H7 (cell line): ENCODE data around the gene TVP23A. TPM values are rescaled to one million over a fixed set of nuclear protein-coding genes. Genes with fewer than 3 reads are reported as not detected.
A peak's percentile ranks its signal among the peaks of the same experiment; 100 is the strongest.

Source experiments
- DNase-seq: peaks from one replicate; pipeline ENCODE4 v3.0.0; 2012
- H3K27me3 ChIP-seq: 2 replicates; pipeline ENCODE4 v1.6.0; 2011; ENCODE audit warnings: mild to moderate bottlenecking, low read length; ENCODE audit not compliant: control insufficient read depth, insufficient read depth
- H3K36me3 ChIP-seq: replicated peaks from 2 replicates; pipeline ENCODE4 v1.5.1; 2011; ENCODE audit warnings: low read length; ENCODE audit not compliant: control insufficient read depth, insufficient read depth
- H3K4me3 ChIP-seq: 2 replicates; pipeline ENCODE4 v1.5.1; 2011; ENCODE audit warnings: low read depth, mild to moderate bottlenecking, control low read depth, low read length, moderate library complexity; ENCODE audit not compliant: insufficient read depth
- total RNA-seq: library from RNA; depleted of rRNA; stranded (reverse); fragments of >200 nt; shearing (Covaris generic); gene quantifications from 2 replicates; pipeline ENCODE4 v1.2.3, GENCODE V29; 2014; rRNA removed

TVP23A gene
- total RNA-seq, 1 experiment from 2014 or later, result 0.55 TPM

DNA sequence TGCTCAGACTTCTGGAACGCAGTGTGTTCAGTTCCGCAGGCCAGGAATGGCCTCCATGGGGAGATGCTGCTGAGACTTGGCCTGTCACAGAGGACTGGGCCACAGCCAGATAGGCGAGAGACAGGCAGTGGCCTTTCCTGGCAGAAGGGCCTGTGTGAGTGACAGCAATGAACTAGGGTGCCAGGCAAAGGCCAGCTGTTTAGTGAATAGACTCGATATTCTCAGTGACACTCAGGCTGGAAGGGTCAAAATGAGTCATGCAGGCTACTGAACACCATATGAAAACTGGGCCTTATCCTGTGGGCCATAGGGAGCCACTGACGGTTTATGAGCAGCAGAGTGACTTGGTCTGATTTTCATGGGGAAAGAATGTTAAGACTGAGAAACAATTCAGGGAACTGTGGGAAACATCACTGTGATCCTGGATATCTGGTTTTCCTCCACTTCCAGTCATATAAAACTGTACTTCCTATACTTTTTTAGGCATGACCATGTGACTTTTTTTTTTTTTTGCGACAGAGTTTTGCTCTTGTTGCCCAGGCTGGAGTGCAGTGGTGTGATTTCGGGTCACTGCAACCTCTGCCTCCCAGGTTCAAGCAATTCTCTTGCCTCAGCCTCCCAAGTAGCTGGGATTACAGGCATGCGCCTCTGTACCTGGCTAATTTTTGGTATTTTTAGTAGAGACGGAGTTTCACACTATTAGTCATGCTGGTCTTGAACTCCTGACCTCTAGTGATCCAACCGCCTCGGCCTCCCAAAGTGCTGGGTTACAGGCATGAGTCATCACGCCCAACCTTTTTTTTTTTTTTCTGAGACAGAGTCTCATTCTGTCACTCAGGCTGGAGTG lies 80.1 kb downstream of the TVP23A start:
- Histone ChIP-seq H3K27me3 (no peaks in the 10 kb centered on the region), H3K4me3 (no peak overlapping the region), H3K36me3 (no peaks in the 10 kb centered on the region)
- DNase-seq, result no peak

DNA sequence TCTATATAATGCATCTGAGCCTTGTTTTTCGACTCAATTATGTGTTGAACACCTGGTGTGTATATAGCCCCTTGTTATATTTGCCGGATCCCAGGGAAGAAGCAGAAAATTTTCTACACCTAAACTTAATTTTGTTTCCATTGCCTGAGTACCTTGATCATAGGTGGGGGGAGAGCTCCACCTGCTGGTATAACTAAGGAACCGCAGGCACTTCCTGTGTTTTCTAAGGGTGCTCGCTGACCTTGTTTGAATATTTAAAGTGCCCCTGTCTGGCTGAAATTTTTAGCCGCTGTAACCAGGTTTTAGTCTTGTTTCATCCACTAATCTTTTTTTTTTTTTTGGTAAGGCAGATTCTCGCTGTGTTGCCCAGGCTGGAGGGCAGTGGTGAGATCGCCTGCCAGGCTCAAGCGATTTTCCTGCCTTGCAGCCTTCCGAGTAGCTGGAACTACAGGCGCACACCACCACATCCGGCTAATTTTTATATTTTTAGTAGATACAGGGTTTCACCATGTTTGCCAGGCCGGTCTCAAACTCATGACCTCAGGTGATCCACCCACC lies 81.4 kb downstream of the TVP23A start:
- Histone ChIP-seq H3K4me3 (no peak overlapping the region), H3K36me3 (no peaks in the 10 kb centered on the region), H3K27me3 (no peaks in the 10 kb centered on the region)
- peak; percentile 64 for DNase-seq

DNA sequence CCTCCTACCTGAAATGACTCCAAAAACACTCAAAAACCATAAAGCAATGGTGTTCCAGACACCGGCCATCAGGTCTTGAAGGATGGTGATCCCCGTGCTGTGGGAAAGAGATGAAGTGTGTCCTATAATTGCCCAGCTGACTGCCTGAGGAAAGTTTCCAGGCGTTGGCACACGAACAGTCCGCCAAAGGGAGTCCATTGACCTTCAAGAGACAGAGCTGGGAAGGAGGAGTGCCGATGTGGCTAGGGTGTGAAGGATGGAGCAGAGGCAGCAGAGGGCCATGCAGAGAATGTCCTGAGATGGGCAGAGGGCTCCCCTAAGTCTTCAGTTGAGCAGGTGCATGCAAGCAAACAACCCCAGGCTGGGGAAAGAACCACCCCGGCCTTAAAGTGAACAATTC lies 86.8 kb downstream of the TVP23A start:
- no peak for DNase-seq
- Histone ChIP-seq H3K36me3 (no peaks in the 10 kb centered on the region), H3K27me3 (no peaks in the 10 kb centered on the region), H3K4me3 (no peak overlapping the region)

DNA sequence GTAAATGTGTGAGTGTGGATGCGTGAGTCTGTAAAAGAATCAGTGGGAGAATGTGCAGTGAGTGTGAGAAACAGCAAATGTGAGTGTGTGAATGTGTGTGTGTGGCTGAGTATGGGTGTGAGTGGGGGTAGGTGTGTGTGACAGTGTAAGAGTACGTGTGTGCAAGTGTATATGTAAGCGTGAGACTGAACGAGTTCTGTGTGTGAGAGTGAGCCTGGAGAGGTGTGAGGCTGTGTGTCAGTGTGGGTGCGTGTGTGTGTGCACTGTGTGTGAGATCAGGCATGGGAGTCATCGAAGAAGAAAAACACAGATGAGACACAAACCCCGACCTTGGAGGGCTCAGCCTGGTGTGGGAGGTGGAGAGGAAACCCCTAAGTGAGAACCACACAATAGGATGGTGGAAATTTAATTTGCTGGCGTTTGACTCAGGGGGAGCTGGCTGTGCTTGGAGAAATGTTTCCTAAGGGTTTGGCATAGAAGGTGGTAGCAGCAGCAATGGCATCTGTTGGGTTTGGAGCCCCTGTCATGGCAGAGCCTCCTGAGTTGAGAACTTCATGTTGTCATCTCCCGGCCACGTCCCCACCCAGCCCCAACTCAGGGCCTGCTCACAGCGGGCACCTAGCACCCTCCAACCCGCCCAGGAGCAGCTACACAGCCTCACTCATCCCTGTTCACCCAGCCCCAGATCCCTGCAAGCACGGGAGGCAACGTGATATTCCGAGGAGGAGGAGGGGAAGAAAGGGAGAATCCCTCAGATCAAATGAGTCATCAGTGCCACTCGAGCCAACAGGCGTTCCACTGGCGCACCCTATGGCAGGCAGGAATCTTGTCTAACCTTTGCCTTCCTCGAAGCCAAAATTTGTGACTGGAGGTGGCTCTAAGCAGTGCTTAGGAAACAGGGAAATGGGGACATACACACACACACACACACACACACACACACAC lies 89.2 kb downstream of the TVP23A start:
- Histone ChIP-seq H3K27me3 (no peaks in the 10 kb centered on the region), H3K4me3 (no peak overlapping the region), H3K36me3 (no peaks in the 10 kb centered on the region)
- peak; percentile 58 for DNase-seq

DNA sequence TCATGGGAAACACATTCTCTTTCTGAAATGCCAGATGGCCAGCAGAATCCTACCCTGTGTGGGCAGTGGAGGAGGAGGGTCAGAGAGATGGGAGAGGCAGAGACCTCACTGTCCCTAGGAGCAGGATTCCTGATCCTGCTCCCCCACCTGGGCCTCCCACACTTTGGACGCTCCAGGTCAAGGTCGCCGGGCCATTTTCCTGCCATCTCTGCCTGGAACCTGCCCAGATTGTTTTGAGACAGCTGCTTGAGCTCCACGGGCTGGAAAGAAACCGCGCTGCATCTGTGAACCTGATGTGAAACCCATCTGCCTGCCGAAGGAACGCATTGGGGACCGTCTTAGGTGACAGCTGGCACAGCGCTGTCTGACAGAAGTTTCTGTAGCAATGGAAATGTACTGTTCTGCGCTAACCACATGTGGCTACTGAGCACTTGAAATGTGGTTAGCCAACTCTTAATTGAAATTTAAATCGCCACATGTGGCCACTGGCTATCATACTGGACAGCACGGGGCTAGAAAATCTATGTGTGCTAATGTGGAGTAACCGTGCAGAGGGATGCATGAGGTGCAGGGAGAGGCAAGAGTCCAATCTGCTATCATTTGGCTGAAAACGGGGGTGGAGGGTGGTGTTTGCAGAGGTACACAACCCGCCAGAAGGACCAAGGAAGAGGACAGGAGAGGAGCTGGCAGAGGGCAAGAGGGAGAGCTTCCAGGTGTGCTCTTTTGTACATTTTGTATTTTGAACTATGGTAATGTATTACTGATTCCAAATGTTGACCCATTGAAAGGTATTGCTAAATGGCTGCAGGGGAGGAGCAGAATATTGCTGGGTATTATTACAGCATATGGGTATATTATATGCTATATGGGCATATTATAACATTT lies 90.3 kb downstream of the TVP23A start:
- no peaks in the 10 kb centered on the region for H3K27me3 ChIP-seq
- no peaks in the 10 kb centered on the region for H3K36me3 ChIP-seq

More for the DNA sequence above, 90.3 kb downstream of the TVP23A start:
- DNase-seq, result no peak
- H3K4me3 ChIP-seq, result no peak overlapping the region

Other genes with a start within 250 kb of the TVP23A start
- gene EMP2, start 238.2 kb downstream of the TVP23A start, total RNA-seq, result 7.1 and 8.1 TPM in 2 replicates
- gene TEKT5, start 123.9 kb downstream of the TVP23A start, total RNA-seq, result 0.31 TPM in 1 of 2 replicates, not detected in the other
- gene NUBP1, start 75.0 kb downstream of the TVP23A start, total RNA-seq, result 21.3 and 30.3 TPM in 2 replicates
- not detected in 2 replicates for gene CIITA, start 58.4 kb upstream of the TVP23A start, total RNA-seq
- 55.9 and 63.1 TPM in 2 replicates for gene DEXI, start 123.7 kb upstream of the TVP23A start, total RNA-seq
- gene CLEC16A, start 125.8 kb upstream of the TVP23A start, total RNA-seq, result 12.0 and 15.1 TPM in 2 replicates